Neutrophil (primary cell): ENCODE results near the gene NR1D1.

Experiments
- H3K27ac ChIP-seq: fragments of 200-600 bp; sonication (generic); 2 replicates; pipeline ENCODE4 v1.5.1; 2016; ENCODE audit warnings: mild to moderate bottlenecking, moderate library complexity
- H3K27me3 ChIP-seq: fragments of 200-600 bp; sonication (generic); 2 replicates; pipeline ENCODE4 v1.6.0; 2016; ENCODE audit warnings: mild to moderate bottlenecking
- H3K36me3 ChIP-seq: fragments of 200-600 bp; sonication (generic); 2 replicates; pipeline ENCODE4 v1.5.1; 2017
- H3K4me1 ChIP-seq, 2 experiments: fragments of 200-600 bp in 1 of 2; sonication (generic) in 1 of 2; 1 replicate in 1 of 2; 2 replicates in 1 of 2; pipeline versions ENCODE4 v1.5.1 to v1.6.1; 2013 to 2016; ENCODE audit warnings: low read depth in 1 of 2, low read length in 1 of 2, mild to moderate bottlenecking in 1 of 2, moderate library complexity in 1 of 2; ENCODE audit not compliant: control insufficient read depth in 1 of 2, insufficient read depth in 1 of 2
- H3K4me3 ChIP-seq, 2 experiments: fragments of 200-600 bp in 1 of 2; sonication (generic) in 1 of 2; 1 replicate in 1 of 2; 2 replicates in 1 of 2; pipeline ENCODE4 v1.5.1; 2013 to 2016; ENCODE audit warnings: low read depth in 1 of 2, low read length in 1 of 2, mild to moderate bottlenecking in 1 of 2, moderate library complexity in 1 of 2
- H3K9me3 ChIP-seq: fragments of 200-600 bp; sonication (generic); 2 replicates; pipeline ENCODE4 v1.5.1; 2016
- CTCF ChIP-seq: fragments of 200-600 bp; sonication (generic); IDR thresholded peaks from 2 replicates; pipeline ENCODE4 v1.5.1; 2016; ENCODE audit warnings: antibody characterized with exemption

Gene NR1D1

GRCh38 chr17:40122999-40123810 lies 22.8 kb upstream of the NR1D1 start:
- Histone ChIP-seq H3K27ac (peak overlapping the region; percentile 99), H3K36me3 (peaks cover 34% of the 10 kb centered on the region), H3K4me1 (peaks cover 51 to 67% of the 10 kb centered on the region in 2 experiments), H3K9me3 (no peaks in the 10 kb centered on the region), H3K27me3 (no peaks in the 10 kb centered on the region), H3K4me3 (peak overlapping the region; percentile 96 to 99)
- TF ChIP-seq CTCF: peak; percentile 45

GRCh38 chr17:40122136-40122998 lies 22.0 kb upstream of the NR1D1 start:
- Histone ChIP-seq H3K27me3 (no peaks in the 10 kb centered on the region), H3K27ac (peak overlapping the region; percentile 99), H3K4me1 (peaks cover 51 to 70% of the 10 kb centered on the region in 2 experiments), H3K9me3 (no peaks in the 10 kb centered on the region), H3K36me3 (peaks cover 26% of the 10 kb centered on the region), H3K4me3 (peak overlapping the region; percentile 96 to 99)
- peak; percentile 26 for TF ChIP-seq CTCF

- Histone ChIP-seq H3K27ac (peak within 1 kb of the TSS; percentile 99), H3K27me3 (no peaks in the 10 kb centered on the region), H3K36me3 (peaks cover 17% of the 10 kb centered on the region), H3K9me3 (no peaks in the 10 kb centered on the region), H3K4me3 (peak within 1 kb of the TSS; percentile 96 to 99), H3K4me1 (peaks cover 49 to 66% of the 10 kb centered on the region in 2 experiments)
- no peak for TF ChIP-seq CTCF
Observed at GRCh38 chr17:40121181-40122135, 21.1 kb upstream of the NR1D1 start, which contains the start of gene MSL1. Gene MSL1 (plus strand): TSS chr17:40121971. CDS start chr17:40122613, 642 bp downstream.

GRCh38 chr17:40115101-40115436 lies 14.7 kb upstream of the NR1D1 start:
- no peak overlapping the region for H3K27ac ChIP-seq
- no peak overlapping the region for H3K4me3 ChIP-seq
- no peaks in the 10 kb centered on the region for H3K9me3 ChIP-seq
- H3K27me3 ChIP-seq: no peaks in the 10 kb centered on the region
- no peaks in the 10 kb centered on the region for H3K36me3 ChIP-seq
- no peak for TF ChIP-seq CTCF
- H3K4me1 ChIP-seq: peaks cover 54 to 58% of the 10 kb centered on the region in 2 experiments

- TF ChIP-seq CTCF: no peak
- H3K36me3 ChIP-seq: no peaks in the 10 kb centered on the region
- H3K9me3 ChIP-seq: no peaks in the 10 kb centered on the region
- H3K4me3 ChIP-seq: peak overlapping the region; percentile 57 to 61
- H3K4me1 ChIP-seq: peaks cover 45 to 52% of the 10 kb centered on the region in 2 experiments
- H3K27me3 ChIP-seq: no peaks in the 10 kb centered on the region
- peak overlapping the region; percentile 64 for H3K27ac ChIP-seq
Observed at GRCh38 chr17:40113907-40114245, 13.5 kb upstream of the NR1D1 start.
